ENCODE measurements around the gene DDIT3.

The DDIT3 gene

GRCh38 chr12:57526477-57527126, 6.3 kb upstream of the DDIT3 start:
- TF ChIP-seq, protein P1, sequence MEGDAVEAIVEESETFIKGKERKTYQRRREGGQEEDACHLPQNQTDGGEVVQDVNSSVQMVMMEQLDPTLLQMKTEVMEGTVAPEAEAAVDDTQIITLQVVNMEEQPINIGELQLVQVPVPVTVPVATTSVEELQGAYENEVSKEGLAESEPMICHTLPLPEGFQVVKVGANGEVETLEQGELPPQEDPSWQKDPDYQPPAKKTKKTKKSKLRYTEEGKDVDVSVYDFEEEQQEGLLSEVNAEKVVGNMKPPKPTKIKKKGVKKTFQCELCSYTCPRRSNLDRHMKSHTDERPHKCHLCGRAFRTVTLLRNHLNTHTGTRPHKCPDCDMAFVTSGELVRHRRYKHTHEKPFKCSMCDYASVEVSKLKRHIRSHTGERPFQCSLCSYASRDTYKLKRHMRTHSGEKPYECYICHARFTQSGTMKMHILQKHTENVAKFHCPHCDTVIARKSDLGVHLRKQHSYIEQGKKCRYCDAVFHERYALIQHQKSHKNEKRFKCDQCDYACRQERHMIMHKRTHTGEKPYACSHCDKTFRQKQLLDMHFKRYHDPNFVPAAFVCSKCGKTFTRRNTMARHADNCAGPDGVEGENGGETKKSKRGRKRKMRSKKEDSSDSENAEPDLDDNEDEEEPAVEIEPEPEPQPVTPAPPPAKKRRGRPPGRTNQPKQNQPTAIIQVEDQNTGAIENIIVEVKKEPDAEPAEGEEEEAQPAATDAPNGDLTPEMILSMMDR (IDR thresholded peaks at IDR 0.05; ENCODE audit: control insufficient read depth, insufficient read depth, low read depth, low read length, missing control alignments), result no peak
- no peak overlapping the region for H3K4me3 ChIP-seq (ENCODE audit: control insufficient read depth, low read depth, low read length)
- DNase-seq (ENCODE audit: low read depth), result no peak

GRCh38 chr12:57525615-57526383, 5.5 kb upstream of the DDIT3 start:
- H3K4me3 ChIP-seq (ENCODE audit: control insufficient read depth, low read depth, low read length), result no peak overlapping the region
- TF ChIP-seq, protein P1 (IDR thresholded peaks at IDR 0.05; ENCODE audit: control insufficient read depth, insufficient read depth, low read depth, low read length, missing control alignments), result no peak
- DNase-seq (ENCODE audit: low read depth), result no peak

DNA sequence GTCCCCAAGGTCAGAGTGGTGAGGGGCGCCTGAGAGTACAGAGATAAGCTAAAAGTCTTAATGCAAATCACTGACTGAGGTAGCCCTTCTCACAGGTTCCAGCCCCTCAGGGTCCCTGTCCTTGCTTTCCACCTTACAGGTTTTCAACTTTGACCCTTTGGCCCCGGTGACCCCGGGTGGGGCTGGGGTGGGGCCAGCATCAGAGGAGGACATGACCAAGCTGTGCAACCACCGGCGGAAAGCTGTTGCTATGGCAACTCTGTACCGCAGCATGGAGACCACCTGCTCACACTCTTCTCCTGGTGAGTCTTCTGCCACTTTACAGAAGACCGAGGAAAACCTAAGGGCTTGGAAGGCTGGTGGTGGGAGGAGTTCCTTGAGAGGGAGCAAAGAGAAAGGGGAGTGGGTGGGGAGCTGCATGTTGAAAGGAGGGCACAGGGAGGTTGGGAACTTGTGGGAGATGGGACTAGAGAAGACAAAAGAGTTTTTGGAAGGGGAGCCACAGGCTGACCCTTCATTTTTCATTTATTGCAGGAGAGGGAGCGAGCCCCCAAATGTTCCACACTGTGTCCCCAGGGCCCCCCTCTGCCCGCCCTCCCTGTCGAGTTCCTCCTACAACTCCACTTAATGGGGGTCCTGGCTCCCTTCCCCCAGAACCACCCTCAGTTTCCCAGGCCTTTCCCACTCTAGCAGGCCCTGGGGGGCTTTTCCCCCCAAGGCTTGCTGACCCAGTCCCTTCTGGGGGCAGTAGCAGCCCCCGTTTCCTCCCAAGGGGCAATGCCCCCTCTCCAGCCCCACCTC, 4.7 kb upstream of the DDIT3 start:
- TF ChIP-seq, protein P1 (IDR thresholded peaks at IDR 0.05; ENCODE audit: control insufficient read depth, insufficient read depth, low read depth, low read length, missing control alignments), result no peak
- no peak overlapping the region for H3K4me3 ChIP-seq (ENCODE audit: control insufficient read depth, low read depth, low read length)
- no peak for DNase-seq (ENCODE audit: low read depth)

GRCh38 chr12:57523706-57524614, 3.6 kb upstream of the DDIT3 start:
- no peak for DNase-seq (ENCODE audit: low read depth)
- peak overlapping the region; percentile 94 for H3K4me3 ChIP-seq (ENCODE audit: control insufficient read depth, low read depth, low read length)
- TF ChIP-seq, protein P1 (IDR thresholded peaks at IDR 0.05; ENCODE audit: control insufficient read depth, insufficient read depth, low read depth, low read length, missing control alignments), result no peak

DNA sequence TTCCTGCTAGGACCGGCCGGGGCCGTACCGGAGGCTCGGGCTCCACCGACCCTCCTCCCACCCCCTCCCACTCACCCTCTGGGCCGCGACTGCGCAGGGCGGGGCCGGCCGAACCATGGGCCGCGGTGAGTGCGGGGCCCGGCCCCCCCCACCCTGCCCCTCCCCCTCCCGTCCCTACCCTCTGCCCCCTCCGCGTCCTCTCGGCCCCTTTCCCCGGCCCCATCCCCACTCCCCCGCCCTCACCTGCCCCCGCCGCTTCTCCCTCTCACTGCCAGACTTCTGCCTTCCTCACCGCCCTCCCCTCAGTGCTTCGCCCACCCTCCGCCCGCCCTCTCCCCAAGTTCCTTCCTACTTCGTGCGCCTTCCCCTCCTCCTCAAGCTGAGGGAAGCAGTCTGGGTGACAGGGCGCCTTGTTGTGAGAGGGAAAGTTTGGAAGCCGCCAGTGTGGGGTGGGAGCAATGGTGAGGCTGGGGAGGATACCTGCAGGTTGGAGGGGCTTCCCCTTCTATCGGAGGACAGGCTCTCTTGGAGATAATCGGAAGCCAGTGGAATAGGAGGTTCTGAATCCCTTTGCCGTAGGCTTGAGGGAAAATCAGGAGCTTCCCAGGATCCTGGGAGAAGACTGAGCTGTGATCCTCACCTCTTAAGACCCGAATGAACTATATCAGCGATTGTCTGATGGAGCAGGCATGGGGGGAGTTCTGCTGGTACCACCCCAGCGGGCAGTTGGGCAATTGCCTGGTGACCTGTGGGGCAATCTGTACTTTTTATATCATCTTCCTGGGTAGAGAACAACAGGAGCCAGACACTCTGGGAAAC, 2.8 kb upstream of the DDIT3 start:
- no peak for DNase-seq (ENCODE audit: low read depth)
- H3K4me3 ChIP-seq (ENCODE audit: control insufficient read depth, low read depth, low read length), result peak overlapping the region; percentile 94
- TF ChIP-seq, protein P1 (IDR thresholded peaks at IDR 0.05; ENCODE audit: control insufficient read depth, insufficient read depth, low read depth, low read length, missing control alignments), result no peak
